CD4-positive, alpha-beta T cell treated with Interleukin-6 at 100 ng/mL for 8 hours (primary cell): ENCODE data around the gene LMAN1L.

ENCODE experiments used
- DNase-seq: peaks from one replicate; pipeline ENCODE4 v3.0.0-alpha.2; 2020; ENCODE audit warnings: mixed read lengths, low spot score

The LMAN1L gene

GRCh38 chr15:74816624-74817369 is 4.2 kb downstream of the LMAN1L start:
- DNase-seq: no peak

- DNase-seq: no peak
Measured at GRCh38 chr15:74817370-74817737, 4.7 kb downstream of the LMAN1L start.

DNA sequence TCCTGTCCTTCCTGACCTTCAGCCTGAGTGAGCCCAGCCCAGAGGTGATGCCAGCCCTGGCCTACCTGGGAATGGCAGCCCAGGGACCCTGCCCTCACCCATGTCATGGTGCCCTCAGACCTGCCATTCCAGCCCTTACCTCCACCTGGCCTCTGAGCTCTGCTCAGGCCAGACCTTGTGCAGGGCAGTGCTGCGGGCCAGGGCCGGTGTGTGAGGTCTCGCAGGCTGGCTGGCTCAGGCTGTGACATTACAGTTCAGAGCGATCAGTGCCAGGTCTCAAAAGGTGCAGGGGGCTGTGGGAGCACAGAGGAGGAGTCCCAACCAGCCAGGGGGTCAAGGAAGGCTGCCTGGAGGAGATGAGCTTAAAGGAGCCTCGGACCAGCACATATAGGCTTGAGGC is 7.4 kb downstream of the LMAN1L start:
- DNase-seq: no peak

- DNase-seq: no peak
Measured at GRCh38 chr15:74821091-74821789, 8.6 kb downstream of the LMAN1L start.

GRCh38 chr15:74821790-74822158 is 9.1 kb downstream of the LMAN1L start:
- no peak for DNase-seq

- no peak for DNase-seq
Measured at GRCh38 chr15:74822233-74822632, 9.6 kb downstream of the LMAN1L start.

- DNase-seq: no peak
Measured at GRCh38 chr15:74823324-74823723, 10.7 kb downstream of the LMAN1L start.

GRCh38 chr15:74824976-74825375 is 12.3 kb downstream of the LMAN1L start:
- no peak for DNase-seq

DNA sequence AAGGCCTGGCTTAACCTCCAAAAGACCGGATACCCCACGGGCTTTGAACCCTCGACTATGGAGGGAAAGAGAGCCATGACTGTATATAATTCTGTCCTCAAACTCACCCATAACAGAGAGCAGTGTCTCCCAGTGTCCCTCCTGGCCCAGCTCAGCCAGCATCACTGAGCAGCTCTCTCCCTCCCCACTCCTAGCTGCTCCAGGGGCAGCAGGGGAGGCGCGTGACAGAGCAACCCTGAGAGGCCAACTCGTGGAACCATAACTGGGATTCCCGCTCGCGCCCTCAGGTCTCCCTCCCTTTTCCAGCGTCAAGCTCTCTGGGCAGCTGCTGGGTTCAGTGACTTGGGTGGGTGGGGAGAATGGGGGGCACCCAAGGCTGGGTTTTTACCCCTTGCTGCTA is 13.2 kb downstream of the LMAN1L start:
- no peak for DNase-seq

DNA sequence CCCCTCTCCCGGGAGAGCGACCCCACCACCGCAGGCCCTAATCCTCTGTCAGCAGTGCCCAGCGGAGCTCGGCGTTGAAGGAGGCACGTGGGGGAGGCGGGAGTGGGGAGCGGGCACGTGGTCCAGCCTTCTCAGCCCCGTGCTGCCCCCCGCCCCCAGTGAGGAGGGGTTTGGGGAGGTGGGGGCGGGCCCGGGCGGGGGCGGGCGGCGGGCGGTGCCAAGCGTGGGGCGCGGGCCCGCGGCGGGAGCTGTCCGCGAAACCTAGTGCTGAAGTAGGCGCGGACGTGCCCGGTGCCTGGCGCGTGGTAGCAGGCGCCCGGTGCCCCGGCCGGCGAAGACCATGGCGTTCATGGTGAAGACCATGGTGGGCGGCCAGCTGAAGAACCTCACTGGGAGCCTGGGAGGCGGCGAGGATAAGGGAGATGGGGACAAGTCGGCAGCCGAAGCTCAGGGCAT is 13.8 kb downstream of the LMAN1L start, which contains the start of gene CPLX3:
CPLX3 (plus strand) TSS at position 264 of the 456 bp plus-strand sequence; CDS start at position 341, 77 bp downstream.
- DNase-seq: peak; percentile 17

DNA sequence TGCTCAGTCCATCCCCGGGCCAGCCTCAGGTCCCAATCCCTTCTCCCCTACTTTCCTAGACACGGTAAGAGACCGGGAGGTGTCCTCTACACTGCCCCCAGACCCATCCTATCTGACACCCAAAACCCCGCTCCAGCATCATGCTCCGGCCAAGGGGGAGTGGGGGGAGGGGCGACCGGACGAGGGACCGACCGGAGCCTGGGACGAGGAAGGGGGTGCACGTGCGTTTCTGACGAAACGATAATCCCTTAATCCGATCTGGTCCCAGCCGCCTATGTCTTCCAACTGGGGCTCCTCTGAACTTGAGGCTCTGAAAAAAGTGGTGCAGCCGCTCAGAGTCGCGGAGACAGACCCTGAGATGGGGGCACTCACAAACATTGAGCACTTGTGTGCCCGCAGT is 14.3 kb downstream of the LMAN1L start:
- DNase-seq: no peak

DNA sequence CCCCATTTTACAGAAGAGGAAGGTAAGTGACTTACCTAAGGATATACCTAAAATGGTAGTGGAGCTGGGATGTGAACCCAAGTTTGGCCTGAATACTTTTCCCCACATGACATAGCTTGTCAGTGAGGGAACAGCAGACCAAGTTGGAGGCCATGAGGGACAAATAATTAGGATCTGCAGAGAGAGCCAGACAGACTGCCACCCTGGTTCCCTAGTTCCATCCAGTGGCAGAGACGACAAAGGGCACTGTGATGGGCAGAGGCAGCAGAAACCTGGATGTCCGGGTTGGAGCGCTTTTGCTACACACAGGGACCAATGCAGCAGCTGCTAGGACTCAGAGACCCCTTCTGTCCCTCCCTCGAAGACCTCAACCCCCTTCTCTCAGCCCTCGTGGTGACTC is 15.0 kb downstream of the LMAN1L start:
- no peak for DNase-seq

DNA sequence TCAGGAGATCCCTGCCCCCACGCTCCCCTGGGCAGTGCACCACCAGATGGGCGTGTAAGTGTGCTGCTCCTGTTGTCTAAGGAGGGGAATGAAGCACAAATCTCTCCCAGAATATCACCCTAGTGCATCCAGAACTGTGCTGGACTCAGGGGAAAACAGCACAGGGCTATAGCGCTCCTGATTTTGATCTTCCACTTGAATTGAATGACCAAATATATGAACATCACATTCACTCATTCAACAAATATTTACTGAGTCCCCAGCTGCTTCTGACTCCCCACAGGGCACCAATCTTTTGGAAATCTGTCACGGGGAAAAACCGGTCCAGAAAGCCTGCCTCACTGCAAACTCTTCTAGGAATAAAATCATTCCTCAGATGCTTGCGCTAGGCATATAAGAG is 16.2 kb downstream of the LMAN1L start:
- no peak for DNase-seq

DNA sequence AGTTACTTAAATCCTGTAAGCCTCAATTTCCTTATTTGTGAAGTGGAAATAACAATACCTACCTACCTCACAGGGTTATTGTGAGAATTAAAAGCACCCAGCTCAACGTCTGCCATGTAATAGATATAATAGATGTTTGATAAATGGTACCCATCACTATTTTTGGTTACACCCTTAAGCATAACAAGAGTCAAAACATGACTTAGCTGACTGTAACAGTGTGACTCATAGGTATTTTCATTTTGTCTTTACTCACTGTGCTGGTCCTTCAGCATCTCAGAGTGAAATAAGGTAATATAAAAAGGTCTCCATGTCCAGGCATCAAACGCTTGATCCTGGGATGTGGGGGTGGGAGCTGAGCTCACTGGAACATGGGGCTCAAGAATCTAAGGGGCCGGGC is 16.9 kb downstream of the LMAN1L start:
- no peak for DNase-seq

- no peak for DNase-seq
Measured at GRCh38 chr15:74829991-74830390, 17.4 kb downstream of the LMAN1L start.

DNA sequence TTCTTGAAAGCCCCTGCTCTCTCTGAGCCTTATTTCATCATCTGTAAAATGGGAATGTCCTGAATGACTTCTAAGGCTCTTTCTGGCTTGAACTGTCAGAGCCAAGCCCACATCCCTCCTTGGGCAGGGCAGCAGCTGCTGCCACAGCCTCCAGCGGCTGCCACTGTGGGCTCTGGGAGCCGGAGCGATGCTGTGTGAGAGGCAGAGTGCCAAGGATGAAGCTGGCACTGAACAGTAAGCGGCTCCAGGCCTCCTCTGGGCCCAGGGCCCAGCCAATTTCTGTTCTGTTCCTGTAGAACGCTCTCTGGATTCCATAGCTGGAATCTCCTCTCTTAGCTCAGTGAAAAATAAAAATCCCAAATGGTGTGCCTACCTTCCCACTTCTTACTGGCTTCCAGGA is 18.2 kb downstream of the LMAN1L start:
- no peak for DNase-seq

GRCh38 chr15:74831813-74832495 is 19.3 kb downstream of the LMAN1L start:
- no peak for DNase-seq

- DNase-seq: no peak
Measured at GRCh38 chr15:74832826-74833225, 20.2 kb downstream of the LMAN1L start.

DNA sequence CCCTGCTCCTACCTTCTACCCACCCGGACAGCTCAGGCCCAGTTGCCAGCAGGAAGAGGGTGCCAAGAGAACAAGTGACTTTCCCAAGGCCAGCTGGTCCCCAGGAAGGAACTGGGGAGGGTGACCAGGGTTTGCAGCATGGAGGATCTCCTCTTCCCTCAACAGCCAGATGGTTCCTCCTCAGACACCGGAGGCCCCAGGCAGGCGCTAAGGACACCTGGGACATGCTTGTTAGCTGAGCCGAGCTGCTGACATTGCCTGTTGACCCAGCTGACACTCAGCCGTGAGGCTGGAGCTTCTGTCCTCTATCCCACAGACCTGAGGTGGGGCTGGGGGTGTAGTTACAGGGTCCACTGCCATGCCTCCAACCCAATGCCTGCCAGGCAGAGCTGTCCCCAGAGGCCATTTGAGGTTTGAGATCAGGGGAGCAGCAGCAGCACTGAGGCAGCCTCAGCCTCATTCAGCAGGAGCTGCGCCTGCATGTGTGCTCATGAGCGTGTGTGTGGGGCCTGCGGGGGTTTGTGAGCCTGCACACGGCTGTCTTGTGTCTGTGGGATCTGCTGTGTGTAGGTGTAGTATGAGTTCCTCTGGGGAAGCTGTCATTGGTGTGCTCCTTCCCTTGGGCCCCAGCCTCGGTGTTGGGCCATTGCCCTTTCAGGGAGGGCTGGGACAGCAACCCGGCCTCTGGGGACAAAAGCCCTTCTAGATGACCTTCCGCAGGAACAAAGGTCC is 20.9 kb downstream of the LMAN1L start:
- no peak for DNase-seq

DNA sequence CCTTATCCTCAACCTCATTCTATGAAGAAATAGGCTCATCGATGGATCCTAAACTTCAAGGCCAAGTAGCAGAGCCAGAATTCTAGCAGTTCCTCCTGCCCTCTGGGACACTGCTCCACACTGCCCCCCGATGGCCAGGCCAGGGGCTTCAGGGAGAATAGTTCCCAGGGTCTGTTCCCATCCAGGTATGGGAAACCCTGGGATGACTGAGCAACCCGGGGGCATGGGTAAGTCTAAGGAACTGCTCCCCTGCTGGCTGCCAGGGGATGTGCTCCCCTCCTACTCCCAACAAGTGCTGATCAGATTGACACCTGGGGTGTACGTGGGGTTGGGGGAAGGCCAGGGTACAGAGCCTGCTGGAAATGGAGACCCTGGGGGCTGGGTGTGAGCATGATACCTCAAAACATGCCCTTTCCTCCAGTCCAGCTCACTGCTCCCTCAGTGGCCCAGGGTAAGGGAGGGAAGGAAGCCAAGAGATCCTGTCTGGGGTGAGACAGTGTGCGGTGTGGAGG is 22.7 kb downstream of the LMAN1L start:
- peak; percentile 25 for DNase-seq

- DNase-seq: no peak
Measured at GRCh38 chr15:74836846-74837245, 24.2 kb downstream of the LMAN1L start.

- DNase-seq: no peak
Measured at GRCh38 chr15:74837482-74838136, 25.0 kb downstream of the LMAN1L start.
